Ovary (tissue), 3 donors: ENCODE results near the gene S100PBP.

Experiments used
- EP300 ChIP-seq: sonication (generic); formaldehyde crosslinking; IDR thresholded peaks from one replicate; pipeline ENCODE4 v1.6.1; 2017; ENCODE audit warnings: antibody characterized with exemption
- POLR2A ChIP-seq: fragments of 450-650 bp; IDR thresholded peaks from one replicate; pipeline ENCODE4 v1.6.1; 2017; ENCODE audit warnings: antibody characterized with exemption, mild to moderate bottlenecking, moderate library complexity
- TF ChIP-seq, protein P1 (sequence below), 3 donors: fragments of 450-650 bp in 2 of 3; fragments of 200-600 bp in 1 of 3; IDR thresholded peaks; one replicate each; pipeline versions ENCODE4 v1.5.1 to v1.8.0; 2016 to 2022; ENCODE audit warnings: antibody characterized with exemption in 3 of 3, mild to moderate bottlenecking in 1 of 3
- donor health status: DM: no; HTN: no; CAD: no.

DNA sequence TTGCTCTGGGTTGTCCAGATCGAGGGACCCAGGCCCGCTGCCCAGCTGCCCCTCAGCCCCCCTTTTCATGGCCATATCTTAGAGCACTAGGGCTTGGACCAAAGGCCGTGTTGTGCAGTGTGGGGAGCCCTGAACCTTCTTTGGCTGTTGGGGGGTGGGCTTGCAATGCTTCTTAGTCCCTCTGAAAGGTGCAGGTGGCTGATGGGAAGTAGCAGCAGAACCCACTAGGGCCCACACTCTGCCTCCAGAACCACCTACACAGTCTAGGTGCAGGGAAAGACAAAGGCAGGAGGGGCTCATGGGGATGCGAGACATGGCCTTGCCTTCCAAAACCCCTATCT lies 66.5 kb downstream of the S100PBP start:
- TF ChIP-seq, protein P1, sequence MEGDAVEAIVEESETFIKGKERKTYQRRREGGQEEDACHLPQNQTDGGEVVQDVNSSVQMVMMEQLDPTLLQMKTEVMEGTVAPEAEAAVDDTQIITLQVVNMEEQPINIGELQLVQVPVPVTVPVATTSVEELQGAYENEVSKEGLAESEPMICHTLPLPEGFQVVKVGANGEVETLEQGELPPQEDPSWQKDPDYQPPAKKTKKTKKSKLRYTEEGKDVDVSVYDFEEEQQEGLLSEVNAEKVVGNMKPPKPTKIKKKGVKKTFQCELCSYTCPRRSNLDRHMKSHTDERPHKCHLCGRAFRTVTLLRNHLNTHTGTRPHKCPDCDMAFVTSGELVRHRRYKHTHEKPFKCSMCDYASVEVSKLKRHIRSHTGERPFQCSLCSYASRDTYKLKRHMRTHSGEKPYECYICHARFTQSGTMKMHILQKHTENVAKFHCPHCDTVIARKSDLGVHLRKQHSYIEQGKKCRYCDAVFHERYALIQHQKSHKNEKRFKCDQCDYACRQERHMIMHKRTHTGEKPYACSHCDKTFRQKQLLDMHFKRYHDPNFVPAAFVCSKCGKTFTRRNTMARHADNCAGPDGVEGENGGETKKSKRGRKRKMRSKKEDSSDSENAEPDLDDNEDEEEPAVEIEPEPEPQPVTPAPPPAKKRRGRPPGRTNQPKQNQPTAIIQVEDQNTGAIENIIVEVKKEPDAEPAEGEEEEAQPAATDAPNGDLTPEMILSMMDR (IDR thresholded peaks at IDR 0.05) = no peak
- no peak for TF ChIP-seq POLR2A
- no peak for TF ChIP-seq EP300
